A204.1 (cell line): ENCODE measurements around the gene SPAG17.
A peak's percentile ranks its signal among the peaks of the same experiment; 100 is the strongest.
"Not testable (repeated sequence)": the region's sequence is repeated elsewhere in the genome, so short reads cannot be mapped to it uniquely, and the experiment has no call there.

Experiments used
- FAIRE-seq: peaks from 2 replicates; lab custom pipeline; 2012; peaks lifted over from hg19 to GRCh38; lab: Jason Lieb, UNC

The SPAG17 gene

GRCh38 chr1:117971777-117972176 is 213.3 kb downstream of the SPAG17 start:
- FAIRE-seq: no peak

GRCh38 chr1:117970252-117970651 is 214.8 kb downstream of the SPAG17 start:
- no peak for FAIRE-seq

- FAIRE-seq: no peak
Observed at GRCh38 chr1:117967881-117968280, 217.1 kb downstream of the SPAG17 start.

DNA sequence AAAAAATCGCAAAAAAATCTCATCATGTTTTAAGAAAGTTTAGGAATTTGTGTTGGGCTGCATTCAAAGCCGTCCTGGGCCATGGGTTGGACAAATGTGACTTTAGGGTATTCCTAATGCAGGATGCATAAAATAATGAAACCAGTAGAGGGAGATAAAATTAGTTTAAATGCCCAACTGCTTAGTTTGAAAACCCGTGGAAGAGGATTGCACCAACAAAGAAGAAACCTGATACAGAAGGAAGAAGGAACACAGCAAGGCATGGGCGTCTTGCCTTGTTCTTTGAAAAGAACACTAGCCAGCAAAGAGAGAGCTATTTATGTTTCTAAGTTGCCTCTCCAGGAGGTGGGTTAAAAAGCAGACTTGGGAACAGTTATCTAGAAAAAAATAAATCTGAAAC is 217.6 kb downstream of the SPAG17 start:
- no peak for FAIRE-seq

DNA sequence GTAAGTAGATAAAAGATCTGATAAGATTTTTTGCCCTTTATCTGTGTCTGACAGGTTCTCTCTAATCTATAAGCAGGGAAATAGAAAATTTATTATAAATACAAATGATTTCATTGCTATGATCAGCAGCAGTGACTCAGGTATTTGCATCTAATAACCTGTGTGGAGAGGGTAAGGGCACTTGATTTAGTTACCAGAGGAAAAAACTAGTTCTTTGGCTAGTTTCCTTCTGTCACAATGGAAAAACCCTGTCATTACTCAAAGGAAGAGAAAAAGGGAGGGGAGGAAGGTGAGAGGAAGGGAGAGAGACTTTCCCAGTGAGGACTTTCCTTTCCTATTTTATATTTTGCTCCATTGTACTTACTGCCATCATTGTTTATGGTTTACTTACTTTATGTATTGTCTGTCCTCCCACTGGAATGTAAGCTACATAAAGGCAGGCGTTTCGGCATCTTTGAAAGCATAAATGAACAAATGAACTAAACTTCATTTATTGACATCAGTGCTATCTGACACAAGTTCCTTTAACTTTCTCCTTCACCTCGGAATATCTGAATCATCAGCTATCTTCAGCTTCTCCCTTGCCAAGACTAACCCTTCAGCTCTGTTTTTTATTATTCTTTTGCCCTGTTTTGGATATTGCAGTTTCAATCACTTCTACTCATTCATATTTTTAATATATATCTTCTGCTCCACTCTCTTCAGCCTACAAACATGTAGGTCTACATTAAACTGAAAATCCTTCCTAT is 220.6 kb downstream of the SPAG17 start:
- no peak for FAIRE-seq

DNA sequence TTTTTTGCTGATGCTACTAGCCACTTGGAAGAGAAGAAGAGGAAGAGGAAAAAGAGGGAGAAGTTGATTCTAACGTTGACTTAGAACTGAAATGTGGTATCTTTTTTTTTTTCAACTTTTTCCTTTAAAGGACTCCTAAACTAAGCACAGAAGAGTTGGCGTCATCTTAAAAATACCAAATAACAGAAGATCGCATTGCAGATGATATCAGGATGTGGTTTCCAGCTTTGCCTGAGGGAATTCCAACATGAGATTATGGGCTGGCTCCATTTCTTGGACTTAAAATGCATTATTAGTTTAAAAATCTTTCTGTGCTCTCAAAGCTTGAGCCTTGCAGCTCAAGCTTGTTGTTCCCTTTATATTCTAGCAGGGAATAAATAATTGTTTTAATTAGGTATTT is 225.7 kb downstream of the SPAG17 start:
- FAIRE-seq: no peak

DNA sequence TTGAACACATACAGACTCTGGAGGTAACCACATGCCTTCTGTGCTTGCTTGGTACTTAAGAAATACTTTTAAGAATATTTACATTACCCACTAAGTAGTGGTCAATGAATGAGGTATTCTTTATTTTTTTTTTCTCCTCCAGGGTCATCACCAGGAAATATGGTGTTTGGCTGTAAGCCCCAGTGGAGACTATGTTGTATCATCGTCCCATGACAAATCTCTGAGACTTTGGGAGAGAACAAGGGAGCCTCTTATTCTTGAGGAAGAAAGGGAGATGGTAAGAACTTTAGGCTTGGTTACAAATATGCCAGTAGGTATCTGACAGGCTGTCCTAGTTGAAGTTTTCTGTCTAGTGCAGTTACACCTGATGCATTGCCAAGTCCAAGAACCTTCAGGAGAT is 232.6 kb downstream of the SPAG17 start:
- no peak for FAIRE-seq

DNA sequence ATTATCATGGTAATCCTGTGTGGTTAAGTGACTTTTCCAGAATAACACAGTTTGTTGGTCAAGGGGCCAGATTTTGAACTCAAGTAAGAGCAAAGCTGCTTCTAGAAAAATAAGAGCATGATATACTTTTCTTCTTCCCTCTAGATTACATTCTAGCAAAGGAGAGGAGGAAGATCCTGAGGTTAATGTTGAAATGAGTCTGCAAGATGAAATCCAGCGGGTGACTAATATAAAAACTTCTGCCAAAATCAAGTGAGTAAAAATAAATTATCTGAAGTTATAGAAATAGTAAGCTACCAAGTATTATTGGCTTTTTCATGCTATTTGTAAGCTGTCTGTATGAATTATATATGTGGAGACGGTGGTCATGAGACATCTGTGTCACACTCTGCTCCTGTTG is 242.7 kb downstream of the SPAG17 start:
- FAIRE-seq: no peak

- no peak for FAIRE-seq
Observed at GRCh38 chr1:117933769-117934168, 251.3 kb downstream of the SPAG17 start.

DNA sequence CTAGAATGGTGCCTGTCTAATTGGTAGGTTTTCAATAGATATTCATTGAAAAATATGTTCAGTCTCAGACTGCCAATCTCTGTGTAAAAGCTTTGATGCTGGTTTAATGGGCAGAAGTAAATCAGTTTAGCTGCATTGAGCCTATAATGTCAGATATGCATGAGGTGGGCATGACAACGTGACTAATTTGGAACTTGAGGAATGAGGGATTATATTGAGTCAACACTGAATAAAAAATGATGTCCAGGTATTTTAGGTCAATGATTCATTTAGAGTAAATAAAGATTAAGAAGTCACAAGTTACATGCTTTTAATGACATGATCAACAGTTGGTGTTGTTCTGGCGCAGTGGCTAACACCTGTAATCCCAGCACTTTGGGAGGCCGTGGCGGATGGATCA is 252.5 kb downstream of the SPAG17 start:
- no peak for FAIRE-seq

- no peak for FAIRE-seq
Observed at GRCh38 chr1:117930484-117930883, 254.5 kb downstream of the SPAG17 start.

GRCh38 chr1:117930173-117930447 is 254.9 kb downstream of the SPAG17 start:
- FAIRE-seq: no peak

DNA sequence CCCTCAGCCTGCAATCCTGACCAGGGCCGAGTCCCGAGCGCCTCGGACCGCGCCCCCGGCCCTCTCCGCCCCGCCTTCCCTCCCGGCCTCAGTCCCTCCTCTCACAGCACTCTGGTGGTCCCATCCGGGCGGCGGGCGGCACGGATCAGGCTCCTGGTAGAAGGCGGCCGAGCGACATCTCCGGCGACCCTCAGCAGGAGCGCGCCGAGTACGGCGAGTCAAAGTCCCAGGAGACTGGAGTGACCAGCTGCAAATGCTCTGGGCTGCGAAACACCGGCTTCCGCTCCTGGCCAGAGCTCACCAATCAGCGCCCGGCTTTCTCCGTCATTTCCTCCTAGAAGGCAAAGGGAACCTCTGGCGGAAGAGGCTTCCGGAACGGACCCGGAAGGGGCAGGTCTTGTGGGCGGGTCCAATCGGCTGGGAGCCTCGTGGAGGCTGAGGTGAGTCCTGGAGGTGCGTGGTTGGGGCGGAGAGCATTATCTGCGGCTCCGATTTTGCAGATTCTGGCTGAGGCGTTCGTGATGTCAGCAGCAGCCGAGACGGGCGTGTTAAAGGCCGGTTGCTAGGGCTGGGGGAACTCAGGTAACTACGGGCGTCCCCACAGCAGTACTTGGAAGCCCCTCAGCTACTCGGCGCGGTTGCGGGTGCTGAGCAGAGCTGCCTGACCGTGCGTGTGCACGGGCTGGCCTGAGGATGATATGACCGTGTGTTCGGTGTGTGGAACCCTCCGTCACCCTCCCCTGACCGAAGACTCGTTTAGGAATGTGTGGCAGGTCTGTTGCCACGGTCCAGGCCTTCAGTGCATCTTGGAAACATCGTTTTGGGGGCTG is 255.5 kb downstream of the SPAG17 start, which contains the start of the genes GDAP2 and WDR3:
Gene GDAP2, minus strand, starts transcription at position 279 of the 830 bp plus-strand sequence. CDS start 9,264 bp downstream, outside the sequence.
Gene WDR3, plus strand, starts transcription at position 397 of the 830 bp plus-strand sequence. CDS start 3,581 bp downstream, outside the sequence.
- FAIRE-seq: peak; percentile 79

DNA sequence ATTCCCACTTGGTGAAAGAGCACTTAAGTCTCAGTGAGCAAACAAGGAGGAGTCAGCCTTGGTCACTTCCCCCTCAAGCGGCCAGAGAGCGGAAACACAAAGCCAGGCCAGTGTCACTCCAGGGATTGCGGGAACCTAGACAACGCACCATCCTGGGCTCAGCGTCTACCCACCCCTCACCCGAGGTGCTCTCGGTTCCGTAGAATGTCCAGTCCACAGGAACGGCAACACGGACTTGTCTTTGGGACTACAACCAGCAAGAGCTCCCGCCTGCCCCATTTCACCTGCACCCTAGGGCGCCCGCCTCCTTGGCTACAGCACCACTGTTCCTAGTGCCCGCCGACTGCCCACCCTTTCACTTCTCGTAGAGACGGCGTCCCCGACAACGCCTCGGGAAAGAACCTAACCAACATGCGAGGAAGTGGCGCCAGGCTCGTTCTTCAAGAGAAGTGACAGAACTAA is 256.1 kb downstream of the SPAG17 start:
- no peak for FAIRE-seq

DNA sequence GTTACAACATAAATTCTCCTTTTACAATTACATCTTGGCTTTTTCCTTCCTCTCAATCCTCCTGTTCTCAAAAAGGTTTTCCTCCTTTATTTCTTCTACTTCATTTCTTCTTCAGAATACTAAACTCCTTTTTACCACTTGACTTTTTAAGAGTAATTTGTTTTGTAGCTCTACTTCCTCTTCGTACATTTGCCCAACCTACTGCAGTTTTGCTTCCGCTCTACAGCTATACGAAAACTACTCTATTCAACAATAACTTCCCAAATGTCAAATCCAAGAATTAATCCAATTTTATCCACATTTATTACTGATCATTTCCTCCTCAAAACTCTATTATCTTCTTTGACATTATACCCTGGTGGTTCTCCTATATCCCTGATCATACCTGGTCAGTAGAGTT is 259.0 kb downstream of the SPAG17 start:
- no peak for FAIRE-seq

DNA sequence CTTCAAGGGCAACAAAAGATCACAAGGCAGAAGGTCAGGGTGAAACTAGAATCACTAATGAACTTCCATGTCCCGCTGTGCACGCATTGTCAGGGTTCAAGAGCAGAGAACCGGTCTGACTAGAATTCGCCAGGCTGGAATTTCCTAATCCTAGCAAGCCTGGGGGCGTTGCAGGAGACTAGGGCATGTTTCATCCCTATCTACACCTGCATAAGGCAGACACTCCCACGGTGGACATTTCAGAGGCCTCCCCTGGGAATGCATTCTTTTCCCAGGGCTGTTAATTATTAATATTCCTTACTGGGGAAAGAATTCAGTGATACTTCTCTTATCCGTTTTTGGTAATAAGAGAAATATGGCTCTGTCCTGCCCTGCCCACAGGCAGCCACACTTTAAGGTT is 262.3 kb downstream of the SPAG17 start:
- FAIRE-seq: not testable (repeated sequence)

- FAIRE-seq: no peak
Observed at GRCh38 chr1:117921991-117922390, 263.0 kb downstream of the SPAG17 start.

DNA sequence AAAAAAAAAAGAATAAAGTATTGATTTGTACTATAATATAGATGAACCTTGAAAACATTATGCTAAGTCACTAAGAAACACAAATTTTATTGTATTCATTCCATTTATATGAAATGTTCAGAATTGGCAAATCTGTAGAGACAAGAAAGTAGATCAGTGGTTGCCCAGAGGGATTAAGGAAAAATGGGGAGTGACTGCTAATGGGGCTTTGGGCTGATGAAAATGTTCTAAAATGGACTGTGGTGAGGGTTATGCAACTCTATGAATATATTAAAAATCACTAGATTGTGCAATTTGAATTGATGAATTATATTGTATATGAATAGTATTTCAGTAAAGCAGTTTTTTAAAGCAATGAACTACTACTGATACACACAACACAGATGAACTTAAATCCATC is 265.7 kb downstream of the SPAG17 start:
- FAIRE-seq: no peak

DNA sequence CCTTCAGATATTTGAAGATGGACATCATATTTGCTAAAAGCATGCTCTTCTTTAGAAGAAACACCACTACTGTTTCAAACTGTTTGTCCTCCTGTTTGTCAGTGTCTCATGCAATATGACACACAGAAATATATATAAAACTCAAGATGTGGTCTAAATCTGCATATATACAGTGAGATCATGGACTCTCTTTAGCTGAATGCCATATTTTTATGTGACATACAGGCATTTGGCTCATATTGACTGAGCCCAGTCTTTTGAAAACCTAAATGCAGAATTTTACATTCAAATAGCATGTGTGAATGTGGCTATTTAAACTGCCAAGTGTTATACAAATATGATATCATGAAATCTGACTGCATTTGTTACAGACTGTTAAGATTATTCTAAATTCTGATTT is 274.0 kb downstream of the SPAG17 start:
- no peak for FAIRE-seq

GRCh38 chr1:117905019-117905418 is 280.0 kb downstream of the SPAG17 start:
- no peak for FAIRE-seq

GRCh38 chr1:117904485-117904884 is 280.5 kb downstream of the SPAG17 start:
- no peak for FAIRE-seq
